GM12878 (cell line): ENCODE data around the gene SUGCT.

Experiments
- BHLHE40 ChIP-seq, 2 experiments: fragments of 450-650 bp in 1 of 2; IDR thresholded peaks; 2 replicates each; pipeline ENCODE4 v1.6.1; 2011 to 2017; ENCODE audit warnings: low read depth in 2 of 2, borderline replicate concordance in 1 of 2, improper control_type of control experiment in 1 of 2, low read length in 1 of 2, mild to moderate bottlenecking in 1 of 2
- CBX3 ChIP-seq: fragments of 200-600 bp; sonication (generic); IDR thresholded peaks from 2 replicates; pipeline ENCODE4 v1.6.1; 2016; ENCODE audit warnings: low read depth, borderline replicate concordance
- CTCF ChIP-seq, 3 experiments: IDR thresholded peaks in 2 of 3; conservative IDR thresholded peaks in 1 of 3; 2 replicates each; pipeline ENCODE4 v1.5.1; 2011; ENCODE audit warnings: low read depth in 3 of 3, low read length in 3 of 3, mild to moderate bottlenecking in 3 of 3, control low read depth in 2 of 3, moderate library complexity in 2 of 3, inconsistent platforms in 1 of 3, mixed read lengths in 1 of 3; ENCODE audit not compliant: control insufficient read depth in 2 of 3, insufficient read depth in 1 of 3; ENCODE audit errors: extremely low read depth in 1 of 3
- EGR1 ChIP-seq, 2 experiments: IDR thresholded peaks; 1 replicate in 1 of 2; 2 replicates in 1 of 2; pipeline ENCODE4 v1.6.1; 2011 to 2012; ENCODE audit warnings: low read depth in 2 of 2, low read length in 2 of 2, borderline replicate concordance in 1 of 2, mild to moderate bottlenecking in 1 of 2, moderate library complexity in 1 of 2
- IRF3 ChIP-seq: fragments of 450-650 bp; IDR thresholded peaks from 2 replicates; pipeline ENCODE4 v1.6.1; 2014; ENCODE audit warnings: mild to moderate bottlenecking
- MEF2B ChIP-seq: fragments of 450-650 bp; IDR thresholded peaks from 2 replicates; pipeline ENCODE4 v1.6.1; 2018; ENCODE audit warnings: mild to moderate bottlenecking, moderate library complexity; ENCODE audit not compliant: partially characterized antibody, poor library complexity, severe bottlenecking
- MXI1 ChIP-seq: fragments of 150-350 bp; IDR thresholded peaks from 2 replicates; pipeline ENCODE4 v1.6.1; 2011; ENCODE audit warnings: low read depth, mild to moderate bottlenecking, inconsistent platforms, low read length, improper control_type of control experiment
- NFXL1 ChIP-seq: fragments of 450-650 bp; IDR thresholded peaks from 2 replicates; pipeline ENCODE4 v1.6.1; 2017; ENCODE audit warnings: antibody characterized with exemption, mild to moderate bottlenecking, borderline replicate concordance
- RCOR1 ChIP-seq: conservative IDR thresholded peaks from 2 replicates; pipeline ENCODE4 v1.6.1; 2012; ENCODE audit warnings: low read depth, low read length, improper control_type of control experiment
- REST ChIP-seq: IDR thresholded peaks from 2 replicates; pipeline ENCODE4 v1.6.1; 2012; ENCODE audit warnings: mild to moderate bottlenecking, low read depth, low read length
- STAT1 ChIP-seq: fragments of 450-650 bp; conservative IDR thresholded peaks from 2 replicates; pipeline ENCODE4 v1.6.1; 2014; ENCODE audit warnings: antibody characterized with exemption, mild to moderate bottlenecking
- ZBTB33 ChIP-seq: fragments of 450-650 bp; IDR thresholded peaks from 2 replicates; pipeline ENCODE4 v1.6.1; 2017; ENCODE audit warnings: mild to moderate bottlenecking

GRCh38 chr7:40457776-40458480 is 323.1 kb downstream of the SUGCT start:
- no peak for TF ChIP-seq STAT1
- no peak for TF ChIP-seq MXI1
- no peak for TF ChIP-seq REST
- no peak for TF ChIP-seq RCOR1
- no peak for TF ChIP-seq CTCF (IDR thresholded peaks at IDR 0.05 in 2 of 3, conservative IDR thresholded peaks at IDR 0.05 in 1 of 3; ENCODE audit: control insufficient read depth in 2 of 3, extremely low read depth in 1 of 3, insufficient read depth in 1 of 3, low read depth in 3 of 3, low read length in 3 of 3)
- TF ChIP-seq MEF2B, result no peak
- no peak for TF ChIP-seq CBX3
- TF ChIP-seq ZBTB33, result no peak
- no peak for TF ChIP-seq NFXL1
- no peak for TF ChIP-seq IRF3
- no peak for TF ChIP-seq BHLHE40 (IDR thresholded peaks at IDR 0.05; ENCODE audit: borderline replicate concordance in 1 of 2, low read depth in 2 of 2, low read length in 1 of 2)
- no peak for TF ChIP-seq EGR1 (IDR thresholded peaks at IDR 0.05; ENCODE audit: borderline replicate concordance in 1 of 2, low read depth in 2 of 2, low read length in 2 of 2)
